ENCODE results near the gene POU2F1. TPM values are rescaled to one million over a fixed set of nuclear protein-coding genes. Genes with fewer than 3 reads are reported as not detected.

POU2F1 gene
- total RNA-seq, 1 donor from 2014 or later = 18.0 TPM

- intact Hi-C loops (cut with micrococcal nuclease) = no loop called here
Observed at GRCh38 chr1:167360120-167360519, 139.4 kb downstream of the POU2F1 start.

DNA sequence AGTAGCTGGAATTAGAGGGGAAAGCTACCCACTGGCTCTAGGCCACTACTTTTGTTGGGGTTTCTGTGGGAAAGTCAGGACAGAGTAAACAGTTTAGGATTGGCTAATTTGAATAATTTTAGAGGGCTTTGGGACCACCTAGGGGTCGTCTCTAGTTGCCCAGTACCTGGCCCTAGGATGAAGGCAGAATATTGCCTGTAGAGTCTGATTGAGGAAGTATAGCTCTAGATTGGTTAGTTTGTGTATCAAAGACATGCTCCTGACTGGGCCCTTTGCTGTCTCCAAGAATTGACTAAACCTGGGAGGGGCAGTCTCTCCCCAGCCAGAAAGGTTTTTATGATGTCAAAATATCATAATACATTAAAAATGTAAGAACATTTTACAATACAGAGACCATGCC lies 142.0 kb downstream of the POU2F1 start:
- intact Hi-C loops (cut with micrococcal nuclease) = no loop called here

DNA sequence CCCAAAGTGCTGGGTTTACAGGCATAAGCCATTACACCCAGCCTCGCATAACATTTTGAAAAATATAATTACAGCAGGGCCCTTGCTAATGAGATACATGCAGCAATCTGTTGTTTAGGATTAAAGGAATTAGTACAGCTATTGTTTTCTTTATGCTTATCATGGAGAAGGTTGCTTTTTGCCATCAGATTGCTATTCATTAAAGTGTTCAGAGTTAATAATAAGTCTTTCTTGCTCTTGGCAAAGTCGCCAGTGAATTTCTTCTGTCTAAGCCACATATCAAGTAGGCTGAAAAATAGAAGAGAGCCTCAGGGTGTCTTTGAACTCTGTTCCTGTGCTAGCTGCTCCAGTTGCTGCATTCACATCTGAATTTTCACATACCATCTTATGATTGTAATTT lies 144.1 kb downstream of the POU2F1 start:
- intact Hi-C loops (cut with micrococcal nuclease) = no loop called here

GRCh38 chr1:167365360-167365759 lies 144.7 kb downstream of the POU2F1 start:
- intact Hi-C loops (cut with micrococcal nuclease) = no loop called here

DNA sequence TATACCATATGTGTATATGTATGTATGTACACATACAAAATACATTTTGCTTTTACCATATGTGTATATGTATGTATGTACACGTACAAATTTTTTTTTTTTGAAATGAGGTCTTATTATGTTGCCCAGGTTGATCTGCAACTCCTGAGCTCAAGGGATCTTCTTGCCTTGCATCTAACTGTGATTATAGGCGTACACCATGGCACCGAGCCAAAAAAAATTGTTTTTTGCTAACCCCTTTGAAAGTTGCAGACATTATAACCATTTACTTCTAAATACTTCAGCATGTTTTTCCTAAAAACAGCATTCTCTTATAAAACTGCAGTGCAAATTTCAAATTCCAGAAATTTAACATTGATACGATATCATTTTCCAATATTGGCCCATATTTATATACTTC lies 147.0 kb downstream of the POU2F1 start:
- intact Hi-C loops (cut with micrococcal nuclease) = no loop called here

GRCh38 chr1:167369175-167369574 lies 148.5 kb downstream of the POU2F1 start:
- intact Hi-C loops (cut with micrococcal nuclease) = no loop called here

GRCh38 chr1:167369933-167370332 lies 149.2 kb downstream of the POU2F1 start:
- intact Hi-C loops (cut with micrococcal nuclease) = no loop called here

GRCh38 chr1:167371030-167371429 lies 150.3 kb downstream of the POU2F1 start:
- intact Hi-C loops (cut with micrococcal nuclease) = no loop called here

- intact Hi-C loops (cut with micrococcal nuclease) = no loop called here
Observed at GRCh38 chr1:167373398-167373797, 152.7 kb downstream of the POU2F1 start.

DNA sequence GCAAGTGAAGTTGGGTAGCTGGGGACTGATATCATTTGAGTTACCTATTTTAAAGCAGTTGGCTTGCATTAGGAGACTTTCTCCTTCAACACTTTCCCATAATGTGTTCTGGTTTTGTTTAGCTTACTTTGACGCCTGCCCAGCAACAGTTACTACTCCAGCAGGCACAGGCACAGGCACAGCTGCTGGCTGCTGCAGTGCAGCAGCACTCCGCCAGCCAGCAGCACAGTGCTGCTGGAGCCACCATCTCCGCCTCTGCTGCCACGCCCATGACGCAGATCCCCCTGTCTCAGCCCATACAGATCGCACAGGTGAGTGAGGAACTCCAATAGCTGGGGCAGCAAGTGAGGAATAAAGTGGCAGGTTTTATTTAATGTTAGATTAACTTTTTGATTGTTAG lies 153.3 kb downstream of the POU2F1 start:
- intact Hi-C loops (cut with micrococcal nuclease) = no loop called here

- intact Hi-C loops (cut with micrococcal nuclease) = no loop called here
Observed at GRCh38 chr1:167375949-167376348, 155.3 kb downstream of the POU2F1 start.

- intact Hi-C loops (cut with micrococcal nuclease) = no loop called here
Observed at GRCh38 chr1:167387251-167387910, 166.7 kb downstream of the POU2F1 start.

DNA sequence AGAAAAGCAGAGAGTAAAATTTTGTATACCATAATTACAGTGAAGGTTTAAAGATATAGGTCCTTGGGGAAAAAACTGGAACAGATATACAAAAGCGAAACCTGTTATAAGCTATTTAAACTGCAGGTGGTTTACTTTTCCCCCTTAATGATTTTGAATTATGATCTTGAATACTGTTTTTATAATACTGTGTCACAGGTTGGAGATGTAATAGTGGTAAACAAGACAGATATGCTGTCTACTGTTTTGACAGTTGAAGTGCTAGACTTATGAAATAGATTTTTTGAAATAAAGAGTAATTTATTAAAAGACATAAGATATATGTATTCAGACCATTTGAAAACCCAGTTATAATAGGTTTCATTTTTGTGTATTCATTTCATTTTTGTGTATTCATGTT lies 168.3 kb downstream of the POU2F1 start:
- intact Hi-C loops (cut with micrococcal nuclease) = no loop called here

- intact Hi-C loops (cut with micrococcal nuclease) = no loop called here
Observed at GRCh38 chr1:167392200-167392696, 171.6 kb downstream of the POU2F1 start.

DNA sequence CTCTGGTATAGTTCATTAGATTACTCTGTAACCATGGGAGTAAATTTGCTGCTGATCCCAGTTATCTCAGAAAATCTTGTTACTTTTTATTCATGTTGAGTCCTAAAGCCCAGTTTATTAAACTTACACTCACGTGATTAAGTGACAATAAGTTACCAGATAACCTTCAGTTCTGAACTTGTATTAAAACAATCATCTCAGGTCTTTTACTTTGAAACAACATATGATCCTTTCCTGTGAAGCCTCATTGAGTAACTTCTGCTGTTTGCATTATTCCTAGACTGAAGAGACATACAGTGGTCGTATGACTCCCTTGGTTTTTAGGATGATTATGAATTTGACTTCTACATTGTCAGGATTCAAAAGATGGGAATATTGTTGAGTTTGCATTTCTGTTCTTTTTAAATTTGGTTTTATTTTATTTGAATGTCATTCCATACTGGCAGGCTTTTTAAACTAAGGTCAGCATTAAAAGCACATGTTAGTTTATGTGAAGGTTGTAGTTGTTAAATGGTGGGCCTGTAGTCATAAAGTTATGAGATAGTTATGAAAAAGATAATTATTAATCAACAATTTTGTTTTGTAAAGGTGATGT lies 179.8 kb downstream of the POU2F1 start:
- intact Hi-C loops (cut with micrococcal nuclease) = loop anchor here (10.0 kb wide), 2 partner anchors 136 to 336 kb away; no protein-coding TSS in a partner anchor

GRCh38 chr1:167401260-167401873 lies 180.7 kb downstream of the POU2F1 start:
- intact Hi-C loops (cut with micrococcal nuclease) = loop anchor here (1.0 to 10.0 kb wide), 6 partner anchors 41 to 337 kb away; partner anchors contain the start of gene CD247

GRCh38 chr1:167404161-167404888 lies 183.6 kb downstream of the POU2F1 start:
- intact Hi-C loops (cut with micrococcal nuclease) = loop anchor here (10.0 kb wide), 2 partner anchors 140 to 340 kb away; no protein-coding TSS in a partner anchor

DNA sequence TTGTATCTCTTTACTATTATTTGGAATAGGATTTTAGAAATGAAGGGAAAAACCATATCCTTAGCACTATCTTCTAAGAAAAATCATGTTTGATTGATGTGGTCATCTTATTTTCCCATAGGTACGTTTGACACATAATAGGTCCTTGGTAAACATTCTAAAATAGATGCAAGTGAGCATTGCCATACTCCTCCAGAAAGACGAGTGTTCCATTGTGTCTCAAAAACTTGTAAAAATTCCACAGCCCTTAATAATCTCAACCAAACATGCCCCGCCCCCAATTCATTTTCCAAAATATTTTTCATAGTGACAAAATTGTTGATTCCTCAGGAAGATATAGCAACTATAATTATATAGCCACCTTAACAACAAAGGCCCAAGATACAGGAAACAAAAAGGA lies 184.2 kb downstream of the POU2F1 start:
- intact Hi-C loops (cut with micrococcal nuclease) = loop anchor here (10.0 kb wide), 2 partner anchors 140 to 340 kb away; no protein-coding TSS in a partner anchor

DNA sequence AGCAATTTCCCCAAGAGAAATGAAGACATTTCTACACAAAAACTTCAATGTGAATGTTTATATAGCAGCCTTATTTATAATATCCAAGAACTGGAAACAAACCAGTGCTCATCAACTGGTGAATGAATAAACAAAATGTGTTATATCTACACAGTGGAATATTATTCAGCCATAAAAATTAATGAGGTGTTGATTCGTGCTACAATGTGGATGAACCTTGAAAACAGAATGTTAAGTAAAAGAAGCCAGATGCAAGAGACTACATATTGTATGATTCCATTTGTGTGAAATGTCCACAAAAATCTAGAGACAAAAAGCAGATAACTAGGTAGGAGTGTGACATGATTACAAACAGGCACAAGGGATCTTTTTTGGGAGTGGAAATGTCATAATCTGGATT lies 187.7 kb downstream of the POU2F1 start:
- intact Hi-C loops (cut with micrococcal nuclease) = loop anchor here (10.0 kb wide), 2 partner anchors 144 to 344 kb away; no protein-coding TSS in a partner anchor

DNA sequence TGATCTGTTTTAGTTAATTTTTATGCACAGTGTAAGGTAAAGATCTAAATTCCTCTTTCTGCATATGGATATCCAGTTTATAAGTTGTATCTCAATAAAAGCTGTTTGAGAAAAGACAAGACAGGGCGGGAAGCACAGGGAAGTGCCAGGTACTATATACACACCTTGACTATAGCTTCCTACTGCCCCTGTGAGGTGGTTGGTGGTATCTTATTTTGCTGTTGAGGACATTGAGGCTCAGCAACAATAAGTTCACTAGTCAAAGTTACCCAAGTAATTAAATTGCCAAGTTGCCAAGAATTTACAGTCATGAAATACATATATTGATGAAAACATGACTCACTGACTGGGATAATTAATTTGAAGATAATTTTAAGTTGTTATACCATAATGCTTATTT lies 188.5 kb downstream of the POU2F1 start:
- intact Hi-C loops (cut with micrococcal nuclease) = loop anchor here (10.0 kb wide), 2 partner anchors 144 to 344 kb away; no protein-coding TSS in a partner anchor

DNA sequence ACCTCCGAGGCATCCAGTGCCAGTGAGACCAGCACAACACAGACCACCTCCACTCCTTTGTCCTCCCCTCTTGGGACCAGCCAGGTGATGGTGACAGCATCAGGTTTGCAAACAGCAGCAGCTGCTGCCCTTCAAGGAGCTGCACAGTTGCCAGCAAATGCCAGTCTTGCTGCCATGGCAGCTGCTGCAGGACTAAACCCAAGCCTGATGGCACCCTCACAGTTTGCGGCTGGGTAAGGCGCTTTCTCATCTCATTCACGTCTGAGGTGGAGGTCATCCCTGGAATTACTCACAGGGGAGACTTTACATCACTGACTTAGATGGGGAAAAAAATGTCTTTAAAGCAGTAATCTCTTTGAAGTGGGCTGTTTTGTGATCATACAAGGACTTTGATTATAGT lies 191.4 kb downstream of the POU2F1 start:
- intact Hi-C loops (cut with micrococcal nuclease) = no loop called here
